ENCODE data around the gene RBFOX2. TPM values are rescaled to one million over a fixed set of nuclear protein-coding genes. Genes with fewer than 3 reads are reported as not detected.

Gene RBFOX2
- polyA plus RNA-seq, 1 of the 3 experiments (the other 2 are of a cell fraction), result 115 TPM

- no peak for TF ChIP-seq REST (IDR thresholded peaks at IDR 0.05; ENCODE audit: low read depth, low read length)
- TF ChIP-seq ZBTB33 (IDR thresholded peaks at IDR 0.05; ENCODE audit: borderline replicate concordance, low read depth), result no peak
- TF ChIP-seq USF1 (IDR thresholded peaks at IDR 0.05; ENCODE audit: borderline replicate concordance, low read depth), result no peak
- no peak for TF ChIP-seq NRF1 (IDR thresholded peaks at IDR 0.05; ENCODE audit: low read depth, low read length)
- TF ChIP-seq TAF1 (IDR thresholded peaks at IDR 0.05; ENCODE audit: borderline replicate concordance, low read depth, low read length), result peak; percentile 63; the same call in 1 of the 2 replicates
- TF ChIP-seq JUND (IDR thresholded peaks at IDR 0.05), result no peak
- peak; percentile 10; the same call in 1 of the 2 replicates for TF ChIP-seq SMC3 (IDR thresholded peaks at IDR 0.05; ENCODE audit: low read depth, low read length)
Measured at GRCh38 chr22:36028646-36029405, at the start of gene RBFOX2 (continued).

DNA sequence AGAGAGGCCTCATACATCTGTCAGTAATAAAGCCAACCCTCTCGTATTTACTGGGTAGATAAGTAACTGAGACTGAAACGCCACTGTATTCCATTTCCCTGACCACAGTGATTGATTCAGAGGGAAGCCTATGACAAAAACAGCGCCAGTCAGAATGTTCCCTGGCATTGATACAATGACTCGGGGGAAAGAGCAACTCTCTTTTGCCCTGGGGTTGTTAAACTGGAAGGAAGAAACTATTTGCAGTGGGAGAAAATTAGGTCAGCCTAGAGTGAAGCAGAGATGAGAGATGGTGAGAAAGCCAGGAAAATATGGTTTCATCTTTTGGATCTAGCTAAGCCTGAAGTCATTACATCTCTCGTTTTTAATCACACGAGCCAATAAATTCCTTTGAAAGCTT lies 48.6 kb upstream of the RBFOX2 start:
- 50% methylated on average over 6 of the region's 6 CpGs for WGBS (ENCODE audit: low lambda C conversion rate)
- POLR2A ChIA-PET, result no interaction called here
- Histone ChIP-seq H3K36me3 (replicated peaks in 1 of 2; ENCODE audit: control insufficient read depth in 1 of 2, insufficient read depth in 2 of 2, low read length in 1 of 2) (no peaks in the 10 kb centered on the region), H3K9me2 (no peaks in the 10 kb centered on the region), H3F3A (replicated peaks; ENCODE audit: insufficient read depth) (no peaks in the 10 kb centered on the region), H3K4me1 (ENCODE audit: control insufficient read depth in 1 of 2, insufficient read depth in 2 of 2, low read depth in 1 of 2, low read length in 1 of 2) (peaks cover 3% of the 10 kb centered on the region in 2 experiments; a peak in 1 of 4 replicates), H3K9me3 (no peaks in the 10 kb centered on the region), H3K9ac (no peak overlapping the region), H3K27me3 (ENCODE audit: insufficient read depth) (no peaks in the 10 kb centered on the region), H3K4me3 (ENCODE audit: low read depth in 2 of 2, low read length in 1 of 2) (no peak overlapping the region), H3K27ac (ENCODE audit: low read depth in 2 of 2, low read length in 1 of 2) (peak overlapping the region in 1 of 2 experiments; percentile 32; a peak in 1 of 4 replicates), H4K20me1 (ENCODE audit: insufficient read depth) (no peaks in the 10 kb centered on the region), H3K79me2 (ENCODE audit: insufficient read depth) (no peaks in the 10 kb centered on the region), H2AFZ (ENCODE audit: low read depth) (no peak overlapping the region), H3K4me2 (no peak overlapping the region)
- no peak for TF ChIP-seq MAX (IDR thresholded peaks at IDR 0.05; ENCODE audit: low read depth)
- TF ChIP-seq ELF1 (IDR thresholded peaks at IDR 0.05), result no peak
- TF ChIP-seq RCOR1 (IDR thresholded peaks at IDR 0.05; ENCODE audit: low read length), result no peak
- TF ChIP-seq GABPA (IDR thresholded peaks at IDR 0.05; ENCODE audit: low read depth), result no peak
- DNase-seq, result peak; percentile 27
- CTCF ChIA-PET, result interaction anchor here (1.1 to 5.9 kb wide), 3 partner anchors 10 to 146 kb away, joined by 3 to 73 read pairs (median 7); no protein-coding TSS in a partner anchor
